SJSA1 (cell line): Measurements from ENCODE around the gene CBARP. TPM values are rescaled to one million over a fixed set of nuclear protein-coding genes. Genes with fewer than 3 reads are reported as not detected.

Experiments
- DNase-seq, 2 experiments: peaks; one replicate each; pipeline ENCODE4 v3.0.0-alpha.2; 2015 to 2020; ENCODE audit warnings: low spot score in 2 of 2, low read depth in 1 of 2
- H3K27ac ChIP-seq: fragments of 250-450 bp; sonication (Bioruptor Pico); 2 replicates; pipeline ENCODE4 v1.5.1; 2020; ENCODE audit warnings: mild to moderate bottlenecking, moderate library complexity
- H3K27me3 ChIP-seq: fragments of 250-450 bp; sonication (Bioruptor Pico); replicated peaks from 2 replicates; pipeline ENCODE4 v1.5.1; 2020; ENCODE audit warnings: mild to moderate bottlenecking, moderate library complexity
- H3K36me3 ChIP-seq: fragments of 250-450 bp; sonication (Bioruptor Pico); 2 replicates; pipeline ENCODE4 v1.5.1; 2020; ENCODE audit warnings: mild to moderate bottlenecking
- H3K4me1 ChIP-seq: fragments of 250-450 bp; sonication (Bioruptor Pico); replicated peaks from 2 replicates; pipeline ENCODE4 v1.6.1; 2021; ENCODE audit warnings: mild to moderate bottlenecking
- H3K4me3 ChIP-seq: fragments of 250-450 bp; sonication (Bioruptor Pico); 2 replicates; pipeline ENCODE4 v1.5.1; 2020; ENCODE audit warnings: mild to moderate bottlenecking
- H3K9me3 ChIP-seq: fragments of 250-450 bp; sonication (Bioruptor Pico); replicated peaks from 2 replicates; pipeline ENCODE4 v1.5.1; 2020; ENCODE audit warnings: mild to moderate bottlenecking
- total RNA-seq: library from RNA; depleted of rRNA; stranded (reverse); fragments of >200 nt; shearing (Covaris generic); gene quantifications from 2 replicates; pipeline ENCODE4 v1.2.3, GENCODE V29; 2014; rRNA removed

Gene CBARP
- total RNA-seq, 1 experiment from 2014 or later, result 1.6 TPM

DNA sequence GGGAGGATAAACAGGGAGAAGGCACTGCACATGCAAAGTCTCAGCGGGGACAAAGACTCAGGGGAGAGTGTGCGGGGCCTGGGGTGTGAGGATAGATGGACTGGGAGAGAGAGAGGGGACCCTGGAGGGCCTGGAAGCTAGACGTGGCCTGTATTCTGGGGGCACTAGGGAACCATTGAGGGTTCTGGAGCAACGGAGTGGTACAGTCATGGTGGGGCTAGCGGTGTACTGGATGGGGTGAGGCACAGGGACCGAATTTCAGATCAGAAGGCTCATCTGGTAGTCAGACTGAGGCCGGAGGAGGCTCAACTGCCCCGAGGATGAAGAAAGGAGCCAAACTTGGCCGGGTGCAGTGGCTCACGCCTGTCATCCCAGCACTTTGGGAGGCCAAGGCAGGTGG lies 55.7 kb downstream of the CBARP start:
- no peaks in the 10 kb centered on the region for H3K36me3 ChIP-seq
- no peaks in the 10 kb centered on the region for H3K27me3 ChIP-seq
- H3K9me3 ChIP-seq, result no peaks in the 10 kb centered on the region
- DNase-seq, result no peak
- no peak overlapping the region for H3K4me3 ChIP-seq
- H3K4me1 ChIP-seq, result peaks cover 36% of the 10 kb centered on the region
- no peak overlapping the region for H3K27ac ChIP-seq

DNA sequence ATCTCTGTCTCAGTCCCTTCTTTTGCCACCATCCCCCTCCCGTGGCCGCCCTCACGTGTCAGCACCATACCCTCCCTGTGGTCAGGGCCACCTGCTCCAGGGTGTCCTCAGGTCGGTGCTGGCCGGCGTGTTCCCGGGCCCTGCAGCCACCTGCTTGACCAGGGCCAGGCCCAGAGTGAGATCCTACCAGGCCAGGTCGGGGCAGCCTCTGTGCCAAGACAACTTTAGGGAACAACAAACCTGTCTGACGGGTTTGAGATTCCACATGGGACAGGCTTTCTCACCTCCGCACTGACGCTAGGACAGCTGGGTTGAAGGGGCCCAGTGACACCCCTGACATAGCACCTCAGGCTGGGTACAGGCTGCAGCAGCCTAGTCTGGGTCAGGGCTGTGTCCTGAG lies 56.2 kb downstream of the CBARP start:
- H3K27ac ChIP-seq, result no peak overlapping the region
- no peaks in the 10 kb centered on the region for H3K9me3 ChIP-seq
- no peak for DNase-seq
- H3K36me3 ChIP-seq, result no peaks in the 10 kb centered on the region
- H3K4me1 ChIP-seq, result peaks cover 41% of the 10 kb centered on the region
- no peak overlapping the region for H3K4me3 ChIP-seq
- H3K27me3 ChIP-seq, result no peaks in the 10 kb centered on the region

Other genes starting within 250 kb of the CBARP start
- gene GRIN3B, start 237.6 kb downstream of the CBARP start, total RNA-seq, result not detected in 2 replicates
- 122 and 131 TPM in 2 replicates for gene TMEM259, start 216.9 kb downstream of the CBARP start, total RNA-seq
- not detected in 2 replicates for gene RNU6-2, start 216.5 kb downstream of the CBARP start, total RNA-seq
- 403 and 441 TPM in 2 replicates for gene CNN2, start 211.4 kb downstream of the CBARP start, total RNA-seq
- 0.82 and 3.9 TPM in 2 replicates for gene ABCA7, start 197.9 kb downstream of the CBARP start, total RNA-seq
- 0.03 TPM in 1 of 2 replicates, not detected in the other for gene ARHGAP45, start 170.8 kb downstream of the CBARP start, total RNA-seq
- gene POLR2E, start 142.6 kb downstream of the CBARP start, total RNA-seq, result 143 and 173 TPM in 2 replicates
- gene GPX4, start 134.0 kb downstream of the CBARP start, total RNA-seq, result 387 and 449 TPM in 2 replicates
- gene SBNO2, start 63.7 kb downstream of the CBARP start, total RNA-seq, result 24.8 and 26.2 TPM in 2 replicates
- gene STK11, start 32.2 kb downstream of the CBARP start, total RNA-seq, result 61.6 and 70.1 TPM in 2 replicates
- gene ATP5F1D, start 3.7 kb upstream of the CBARP start, total RNA-seq, result 42.4 and 68.8 TPM in 2 replicates
- 3.7 and 7.2 TPM in 2 replicates for gene MIDN, start 10.6 kb upstream of the CBARP start, total RNA-seq
- 314 and 318 TPM in 2 replicates for gene CIRBP, start 31.3 kb upstream of the CBARP start, total RNA-seq
- 32.2 and 40.6 TPM in 2 replicates for gene FAM174C, start 37.5 kb upstream of the CBARP start, total RNA-seq
- gene EFNA2, start 47.9 kb upstream of the CBARP start, total RNA-seq, result not detected in 2 replicates
- 83.4 and 112 TPM in 2 replicates for gene NDUFS7, start 145.9 kb upstream of the CBARP start, total RNA-seq
- gene GAMT, start 163.5 kb upstream of the CBARP start, total RNA-seq, result 28.6 and 35.8 TPM in 2 replicates
- gene DAZAP1, start 169.6 kb upstream of the CBARP start, total RNA-seq, result 92.9 and 131 TPM in 2 replicates
- 1,442 and 2,183 TPM in 2 replicates for gene RPS15, start 200.4 kb upstream of the CBARP start, total RNA-seq
- 0.25 TPM in 1 of 2 replicates, not detected in the other for gene APC2, start 212.1 kb upstream of the CBARP start, total RNA-seq
- 29.3 and 34.2 TPM in 2 replicates for gene C19orf25, start 241.2 kb upstream of the CBARP start, total RNA-seq